B cell (primary cell): Measurements from ENCODE around the gene ZNF324.

ENCODE experiments used
- EZH2 ChIP-seq: IDR thresholded peaks from 2 replicates; pipeline ENCODE4 v1.6.1; 2012; ENCODE audit warnings: borderline replicate concordance, low read depth, mild to moderate bottlenecking, moderate library complexity, low read length; ENCODE audit not compliant: insufficient read depth, poor library complexity, severe bottlenecking
- TF ChIP-seq, protein P1 (sequence below): fragments of 200-600 bp; IDR thresholded peaks from one replicate; pipeline ENCODE4 v1.8.0; 2022; ENCODE audit warnings: antibody characterized with exemption, mild to moderate bottlenecking

GRCh38 chr19:58479303-58479702 is 12.4 kb downstream of the ZNF324 start:
- no peak for TF ChIP-seq EZH2
- TF ChIP-seq, protein P1, sequence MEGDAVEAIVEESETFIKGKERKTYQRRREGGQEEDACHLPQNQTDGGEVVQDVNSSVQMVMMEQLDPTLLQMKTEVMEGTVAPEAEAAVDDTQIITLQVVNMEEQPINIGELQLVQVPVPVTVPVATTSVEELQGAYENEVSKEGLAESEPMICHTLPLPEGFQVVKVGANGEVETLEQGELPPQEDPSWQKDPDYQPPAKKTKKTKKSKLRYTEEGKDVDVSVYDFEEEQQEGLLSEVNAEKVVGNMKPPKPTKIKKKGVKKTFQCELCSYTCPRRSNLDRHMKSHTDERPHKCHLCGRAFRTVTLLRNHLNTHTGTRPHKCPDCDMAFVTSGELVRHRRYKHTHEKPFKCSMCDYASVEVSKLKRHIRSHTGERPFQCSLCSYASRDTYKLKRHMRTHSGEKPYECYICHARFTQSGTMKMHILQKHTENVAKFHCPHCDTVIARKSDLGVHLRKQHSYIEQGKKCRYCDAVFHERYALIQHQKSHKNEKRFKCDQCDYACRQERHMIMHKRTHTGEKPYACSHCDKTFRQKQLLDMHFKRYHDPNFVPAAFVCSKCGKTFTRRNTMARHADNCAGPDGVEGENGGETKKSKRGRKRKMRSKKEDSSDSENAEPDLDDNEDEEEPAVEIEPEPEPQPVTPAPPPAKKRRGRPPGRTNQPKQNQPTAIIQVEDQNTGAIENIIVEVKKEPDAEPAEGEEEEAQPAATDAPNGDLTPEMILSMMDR: no peak
